Sigmoid colon (tissue), 7 donors: ENCODE results near the gene TNF. TPM values are rescaled to one million over a fixed set of nuclear protein-coding genes. Genes with fewer than 3 reads are reported as not detected.
A peak's percentile ranks its signal among the peaks of the same experiment; 100 is the strongest.

ENCODE experiments used
- DNase-seq: peaks from one replicate; pipeline ENCODE4 v3.0.0-alpha.2; 2019
- H3K27ac ChIP-seq, 4 donors: fragments of 200-600 bp; sonication (generic); one replicate each; pipeline ENCODE4 v1.5.1; 2016 to 2019; ENCODE audit warnings: mild to moderate bottlenecking in 1 of 4
- H3K27me3 ChIP-seq, 3 donors: fragments of 200-600 bp; sonication (generic); one replicate each; pipeline ENCODE4 v1.5.1; 2019; ENCODE audit warnings: mild to moderate bottlenecking in 1 of 3
- H3K36me3 ChIP-seq, 4 donors: fragments of 200-600 bp; sonication (generic); one replicate each; pipeline ENCODE4 v1.5.1; 2016 to 2019
- H3K4me1 ChIP-seq, 4 donors: fragments of 200-600 bp; sonication (generic); one replicate each; pipeline ENCODE4 v1.5.1; 2017 to 2019
- H3K4me3 ChIP-seq, 4 donors: fragments of 200-600 bp; sonication (generic); one replicate each; pipeline ENCODE4 v1.5.1; 2017 to 2019; ENCODE audit warnings: mild to moderate bottlenecking in 2 of 4, moderate library complexity in 1 of 4
- H3K9me3 ChIP-seq, 4 donors: fragments of 200-600 bp in 3 of 4; sonication (generic) in 3 of 4; one replicate each; pipeline versions ENCODE4 v1.5.1 to v1.6.1; 2013 to 2019
- CTCF ChIP-seq, 4 experiments: fragments of 450-650 bp in 3 of 4; fragments of 200-600 bp in 1 of 4; IDR thresholded peaks; one replicate each; pipeline ENCODE4 v1.5.1; 2016 to 2019; ENCODE audit warnings: antibody characterized with exemption in 4 of 4, mild to moderate bottlenecking in 3 of 4, moderate library complexity in 2 of 4
- EP300 ChIP-seq, 4 donors: sonication (generic); formaldehyde crosslinking; IDR thresholded peaks; one replicate each; pipeline ENCODE4 v1.6.1; 2017; ENCODE audit warnings: antibody characterized with exemption in 4 of 4
- POLR2A ChIP-seq, 2 donors: fragments of 450-650 bp; IDR thresholded peaks; one replicate each; pipeline ENCODE4 v1.6.1; 2016; ENCODE audit warnings: antibody characterized with exemption in 2 of 2, mild to moderate bottlenecking in 2 of 2, moderate library complexity in 2 of 2
- POLR2AphosphoS5 ChIP-seq, 4 donors: sonication (generic); formaldehyde crosslinking; IDR thresholded peaks; one replicate each; pipeline ENCODE4 v1.6.1; 2017; ENCODE audit warnings: antibody characterized with exemption in 4 of 4
- WGBS, 2 donors: extraction: QIAGEN DNeasy Blood & Tissue Kit; methylation state at CpG; one replicate each; pipeline ENCODE4 v1.1.7; 2013; 5-methylcytosine and 5-hydroxymethylcytosine counted together
- intact Hi-C: fragments of 100-400 bp; cut with DNase I; formaldehyde crosslinking; loops from one replicate; pipeline ENCODE4 v1.15.1; 2023
- polyA plus RNA-seq, 3 donors: library from polyadenylated mRNA; stranded (reverse); fragments of 200-250 nt; gene quantifications; one replicate each; pipeline ENCODE4 v1.2.3, GENCODE V29; 2013
- total RNA-seq, 4 donors: library from RNA; depleted of rRNA; stranded (reverse); fragments of >200 nt; gene quantifications; one replicate each; pipeline ENCODE4 v1.1.0, GENCODE V29; 2016
- donor health status: healthy with polysubstance abuse.
- donor health status: Bipolar disorder and iron deficiency.
- donor health status: healthy.

The TNF gene
- total and polyA plus RNA-seq, 7 donors = 0.33 to 2.6 (median 0.76) TPM; not detected in 3

- intact Hi-C loops = no loop called here
- no peak overlapping the region for H3K4me3 ChIP-seq
- WGBS, 2 donors = 73 to 78% methylated on average over 14 of the region's 14 CpGs
- no peaks in the 10 kb centered on the region for H3K9me3 ChIP-seq
- H3K27me3 ChIP-seq = peaks cover 0 to 5% (median 0%) of the 10 kb centered on the region in 3 donors
- no peaks in the 10 kb centered on the region for H3K36me3 ChIP-seq
- H3K27ac ChIP-seq = peak overlapping the region in 3 of 4 donors; percentile 73 to 79 (median 76)
- no peak for TF ChIP-seq EP300 (IDR thresholded peaks at IDR 0.05)
- TF ChIP-seq POLR2AphosphoS5 (IDR thresholded peaks at IDR 0.05) = no peak
- no peak for DNase-seq
- peaks cover 0 to 4% (median 0%) of the 10 kb centered on the region in 4 donors for H3K4me1 ChIP-seq
These were observed 981 bp upstream of the TNF start for GRCh38 chr6:31574106-31575061.

- WGBS, 2 donors = 61 to 73% methylated on average over 8 of the region's 8 CpGs
- intact Hi-C loops = no loop called here
- no peak for TF ChIP-seq POLR2A (IDR thresholded peaks at IDR 0.05)
- no peak for TF ChIP-seq CTCF (IDR thresholded peaks at IDR 0.05)
- no peak for TF ChIP-seq EP300 (IDR thresholded peaks at IDR 0.05)
- no peak for TF ChIP-seq POLR2AphosphoS5 (IDR thresholded peaks at IDR 0.05)
- DNase-seq = no peak
- Histone ChIP-seq H3K9me3 (no peaks in the 10 kb centered on the region), H3K4me3 (peak overlapping the region in 3 of 4 donors; percentile 27 to 48 (median 43)), H3K27me3 (no peaks in the 10 kb centered on the region), H3K36me3 (no peaks in the 10 kb centered on the region), H3K27ac (peak overlapping the region; percentile 47 to 79 (median 74)), H3K4me1 (peaks cover 0 to 13% (median 6%) of the 10 kb centered on the region in 4 donors)
These were observed 754 bp downstream of the TNF start for GRCh38 chr6:31575952-31576685.

GRCh38 chr6:31576897-31577578 is 1.7 kb downstream of the TNF start:
- intact Hi-C loops = no loop called here

GRCh38 chr6:31577579-31577966 is 2.2 kb downstream of the TNF start:
- DNase-seq = no peak
- Histone ChIP-seq H3K4me3 (no peak overlapping the region), H3K27me3 (no peaks in the 10 kb centered on the region), H3K27ac (no peak overlapping the region), H3K9me3 (no peaks in the 10 kb centered on the region), H3K36me3 (no peaks in the 10 kb centered on the region), H3K4me1 (peaks cover 0 to 21% (median 17%) of the 10 kb centered on the region in 4 donors)
- intact Hi-C loops = no loop called here
- 81 to 86% methylated on average over 3 of the region's 3 CpGs for WGBS, 2 donors
- no peak for TF ChIP-seq POLR2A (IDR thresholded peaks at IDR 0.05)
- no peak for TF ChIP-seq EP300 (IDR thresholded peaks at IDR 0.05)
- no peak for TF ChIP-seq CTCF (IDR thresholded peaks at IDR 0.05)
- no peak for TF ChIP-seq POLR2AphosphoS5 (IDR thresholded peaks at IDR 0.05)

More at GRCh38 chr6:31576897-31577578, 1.7 kb downstream of the TNF start:
- Histone ChIP-seq H3K4me1 (peaks cover 0 to 21% (median 13%) of the 10 kb centered on the region in 4 donors), H3K9me3 (no peaks in the 10 kb centered on the region), H3K27me3 (no peaks in the 10 kb centered on the region), H3K27ac (no peak overlapping the region), H3K36me3 (no peaks in the 10 kb centered on the region), H3K4me3 (no peak overlapping the region)
- TF ChIP-seq POLR2AphosphoS5 (IDR thresholded peaks at IDR 0.05) (no peak), POLR2A (IDR thresholded peaks at IDR 0.05) (no peak), EP300 (IDR thresholded peaks at IDR 0.05) (no peak), CTCF (IDR thresholded peaks at IDR 0.05) (no peak)
- no peak for DNase-seq
- 77 to 85% methylated on average over 19 of the region's 19 CpGs for WGBS, 2 donors
